Measurements from ENCODE around the gene PHAF1. TPM values are rescaled to one million over a fixed set of nuclear protein-coding genes. Genes with fewer than 3 reads are reported as not detected.
A peak's percentile ranks its signal among the peaks of the same experiment; 100 is the strongest.

Gene PHAF1
- total and polyA plus RNA-seq, 2 of the 13 experiments (the other 11 are each of a cell fraction or from before 2014, with no cell fraction given) = 48.3 to 174 TPM

- TF ChIP-seq ZNF646 (CRISPR knock-in tag; IDR thresholded peaks at IDR 0.05) = no peak
- no peak for TF ChIP-seq ZBTB49 (CRISPR knock-in tag; IDR thresholded peaks at IDR 0.05; ENCODE audit: borderline replicate concordance)
- no peak; the same call in 1 of the 2 replicates for TF ChIP-seq ZSCAN25 (CRISPR knock-in tag; IDR thresholded peaks at IDR 0.05)
- peak; percentile 63; the same call in 1 of the 2 replicates for TF ChIP-seq HOMEZ (CRISPR knock-in tag; IDR thresholded peaks at IDR 0.05; ENCODE audit: low read depth)
- TF ChIP-seq SKIL (CRISPR knock-in tag; IDR thresholded peaks at IDR 0.05; ENCODE audit: borderline replicate concordance) = 0 out of 2 replicates have a peak, but pooled peaks have one; percentile 8
- TF ChIP-seq ZNF282 (IDR thresholded peaks at IDR 0.05; ENCODE audit: partially characterized antibody) = no peak
- TF ChIP-seq EP300 (IDR thresholded peaks at IDR 0.05; ENCODE audit: low read depth in 2 of 2, low read length in 2 of 2) = no peak
- TF ChIP-seq EP300 (CRISPR knock-in tag; IDR thresholded peaks at IDR 0.05; ENCODE audit: borderline replicate concordance) = no peak
- TF ChIP-seq AKNA (CRISPR knock-in tag; IDR thresholded peaks at IDR 0.05; ENCODE audit: borderline replicate concordance) = no peak; the same call in 1 of the 2 replicates
Observed at GRCh38 chr16:67191995-67192681, 82.4 kb downstream of the PHAF1 start, which contains the start of gene E2F4 (continued).

All from HepG2 (cell line).